Mesenchymal stem cell (in vitro differentiated cells and primary cell): Measurements from ENCODE around the gene PLXNC1.

Source experiments
- DNase-seq: peaks from one replicate; pipeline ENCODE4 v3.0.0-alpha.2; 2013
- H2AFZ ChIP-seq: one replicate; pipeline ENCODE4 v1.6.1; 2013; ENCODE audit warnings: low read depth, mild to moderate bottlenecking, control low read depth, inconsistent platforms, low read length, moderate library complexity
- H2AK5ac ChIP-seq: 2 replicates; pipeline ENCODE4 v1.6.1; 2013; ENCODE audit warnings: low read length, moderate library complexity, mild to moderate bottlenecking, inconsistent platforms; ENCODE audit not compliant: severe bottlenecking
- H2BK120ac ChIP-seq: one replicate; pipeline ENCODE4 v1.6.1; 2013; ENCODE audit warnings: low read depth, mild to moderate bottlenecking, inconsistent platforms, low read length, moderate library complexity
- H2BK12ac ChIP-seq, 2 experiments: one replicate each; pipeline ENCODE4 v1.6.1; 2013; ENCODE audit warnings: inconsistent platforms in 2 of 2, low read length in 2 of 2, mild to moderate bottlenecking in 2 of 2, moderate library complexity in 2 of 2, control low read depth in 1 of 2
- H2BK15ac ChIP-seq: one replicate; pipeline ENCODE4 v1.6.1; 2013; ENCODE audit warnings: mild to moderate bottlenecking, low read depth, inconsistent platforms; ENCODE audit not compliant: poor library complexity, severe bottlenecking
- H2BK5ac ChIP-seq: 2 replicates; pipeline ENCODE4 v1.6.1; 2013; ENCODE audit warnings: low read depth, mild to moderate bottlenecking, low read length, control low read depth, inconsistent platforms; ENCODE audit not compliant: poor library complexity, severe bottlenecking
- H3K14ac ChIP-seq, 2 experiments: one replicate each; pipeline ENCODE4 v1.6.1; 2013; ENCODE audit warnings: inconsistent platforms in 2 of 2, low read length in 2 of 2, control low read depth in 1 of 2, mild to moderate bottlenecking in 1 of 2, moderate library complexity in 1 of 2
- H3K18ac ChIP-seq, 2 experiments: one replicate each; pipeline ENCODE4 v1.6.1; 2013; ENCODE audit warnings: inconsistent platforms in 2 of 2, low read length in 2 of 2, control low read depth in 1 of 2, low read depth in 1 of 2, mild to moderate bottlenecking in 1 of 2
- H3K23ac ChIP-seq, 2 experiments: one replicate each; pipeline ENCODE4 v1.6.1; 2013; ENCODE audit warnings: inconsistent platforms in 2 of 2, low read length in 2 of 2, mild to moderate bottlenecking in 2 of 2, moderate library complexity in 2 of 2, control low read depth in 1 of 2
- H3K27ac ChIP-seq: 2 replicates; pipeline ENCODE4 v1.5.1; 2013; ENCODE audit warnings: mild to moderate bottlenecking, moderate library complexity, low read length, control low read depth, inconsistent platforms; ENCODE audit not compliant: poor library complexity, severe bottlenecking
- H3K27me3 ChIP-seq, 2 experiments: 2 replicates each; pipeline versions ENCODE4 v1.6.1 to v1.7.0; 2013; ENCODE audit warnings: low read length in 2 of 2, mild to moderate bottlenecking in 2 of 2, moderate library complexity in 2 of 2, control low read depth in 1 of 2, inconsistent platforms in 1 of 2; ENCODE audit not compliant: control insufficient read depth in 1 of 2, insufficient read depth in 1 of 2
- H3K36me3 ChIP-seq, 2 experiments: 2 replicates each; pipeline versions ENCODE4 v1.6.1 to v1.7.0; 2013; ENCODE audit warnings: low read length in 2 of 2, control low read depth in 1 of 2, inconsistent platforms in 1 of 2, low read depth in 1 of 2, mild to moderate bottlenecking in 1 of 2; ENCODE audit not compliant: insufficient read depth in 2 of 2, control insufficient read depth in 1 of 2
- H3K4ac ChIP-seq, 2 experiments: one replicate each; pipeline ENCODE4 v1.6.1; 2013; ENCODE audit warnings: inconsistent platforms in 2 of 2, low read length in 2 of 2, mild to moderate bottlenecking in 2 of 2, moderate library complexity in 2 of 2, control low read depth in 1 of 2, low read depth in 1 of 2
- H3K4me1 ChIP-seq: 2 replicates; pipeline ENCODE4 v1.6.1; 2013; ENCODE audit warnings: low read depth, low read length, control low read depth; ENCODE audit not compliant: control insufficient read depth, insufficient read depth
- H3K4me2 ChIP-seq: 2 replicates; pipeline ENCODE4 v1.6.1; 2013; ENCODE audit warnings: low read length, mild to moderate bottlenecking, inconsistent platforms; ENCODE audit not compliant: poor library complexity, severe bottlenecking
- H3K4me3 ChIP-seq, 2 experiments: 2 replicates each; pipeline versions ENCODE4 v1.5.1 to v1.7.0; 2013; ENCODE audit warnings: low read length in 2 of 2, mild to moderate bottlenecking in 2 of 2, control low read depth in 1 of 2, low read depth in 1 of 2; ENCODE audit not compliant: insufficient read depth in 1 of 2
- H3K79me1 ChIP-seq: replicated peaks from 2 replicates; pipeline ENCODE4 v1.6.1; 2013; ENCODE audit warnings: mild to moderate bottlenecking, control low read depth, low read length, inconsistent platforms; ENCODE audit not compliant: poor library complexity, severe bottlenecking
- H3K9ac ChIP-seq: 2 replicates; pipeline ENCODE4 v1.7.0; 2013; ENCODE audit warnings: mild to moderate bottlenecking, low read length, moderate library complexity
- H3K9me3 ChIP-seq: 2 replicates; pipeline ENCODE4 v1.7.0; 2013; ENCODE audit warnings: mild to moderate bottlenecking, low read length; ENCODE audit not compliant: control insufficient read depth
- H4K8ac ChIP-seq: one replicate; pipeline ENCODE4 v1.6.1; 2013; ENCODE audit warnings: inconsistent platforms, mild to moderate bottlenecking, low read length, moderate library complexity
- H4K91ac ChIP-seq: one replicate; pipeline ENCODE4 v1.6.1; 2013; ENCODE audit warnings: mild to moderate bottlenecking, low read length, inconsistent platforms
- WGBS: methylation state at CpG from one replicate; pipeline ENCODE4 v1.1.7; 2013; ENCODE audit warnings: mixed read lengths; 5-methylcytosine and 5-hydroxymethylcytosine counted together

Gene PLXNC1

DNA sequence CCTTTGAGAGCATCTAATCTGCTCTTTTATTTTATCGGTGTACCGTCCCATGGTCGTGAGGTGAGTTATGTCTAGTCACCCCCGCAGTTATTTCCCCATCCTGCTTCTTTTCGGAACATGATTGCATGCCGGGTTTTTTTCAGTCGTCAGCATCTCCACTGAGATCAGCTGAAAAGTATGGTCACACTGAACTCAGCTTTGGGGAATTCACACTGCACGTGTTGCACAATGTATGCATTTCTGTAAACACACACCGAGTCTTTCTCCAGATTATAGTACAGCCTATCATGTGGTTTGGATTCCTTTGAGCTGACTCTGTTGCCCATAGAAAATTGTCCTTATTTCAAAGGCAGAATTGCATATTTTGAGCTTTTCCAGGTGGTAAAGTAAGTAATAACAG lies 24.6 kb downstream of the PLXNC1 start:
- Histone ChIP-seq H2BK5ac (no peak overlapping the region), H3K9me3 (peaks cover 3% of the 10 kb centered on the region), H2AFZ (no peak overlapping the region), H3K4me3 (no peak overlapping the region), H4K91ac (no peak overlapping the region), H3K79me1 (no peaks in the 10 kb centered on the region), H2BK15ac (no peak overlapping the region), H3K9ac (no peak overlapping the region), H2BK120ac (no peak overlapping the region), H3K14ac (no peak overlapping the region), H4K8ac (no peak overlapping the region), H3K36me3 (no peaks in the 10 kb centered on the region), H3K27ac (peak overlapping the region; percentile 24), H3K4ac (no peak overlapping the region), H2AK5ac (no peak overlapping the region), H2BK12ac (no peak overlapping the region), H3K23ac (no peak overlapping the region), H3K4me2 (peak overlapping the region; percentile 36), H3K27me3 (peaks cover 0 to 8% of the 10 kb centered on the region in 2 experiments), H3K4me1 (peaks cover 4% of the 10 kb centered on the region), H3K18ac (no peak overlapping the region)
- DNase-seq, result peak; percentile 99
- 2% methylated on average over 9 of the region's 9 CpGs for WGBS

DNA sequence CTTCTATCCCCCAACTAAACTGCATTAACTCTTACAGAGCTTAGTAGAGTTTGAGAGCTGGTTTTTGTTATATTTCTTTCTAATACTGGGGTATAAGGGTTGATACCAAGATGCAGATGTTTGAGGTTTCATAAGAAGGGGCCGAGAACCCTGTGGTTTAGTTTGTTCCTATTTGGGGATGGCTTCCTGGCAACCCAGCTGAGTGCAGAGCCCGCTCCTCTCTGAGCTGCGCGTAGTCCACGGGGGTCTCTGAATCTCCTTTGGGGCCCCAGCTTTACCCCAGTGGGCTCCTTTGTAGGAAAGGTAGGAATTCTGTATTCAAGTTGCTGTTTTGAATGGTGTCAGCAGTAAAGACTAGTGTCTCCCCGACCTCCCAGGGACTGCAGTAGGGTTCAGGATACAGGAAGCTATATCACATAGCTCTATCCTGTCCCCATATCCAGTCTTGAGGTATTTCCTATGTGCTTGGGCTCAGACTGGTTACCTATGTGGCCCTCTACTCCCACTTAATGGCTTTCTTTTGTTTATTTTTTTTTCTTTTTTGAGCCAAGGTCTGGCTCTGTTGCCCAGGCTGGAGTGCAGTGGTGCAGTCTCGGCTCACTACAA lies 25.4 kb downstream of the PLXNC1 start:
- no peak overlapping the region for H3K9ac ChIP-seq
- H3K36me3 ChIP-seq, result no peaks in the 10 kb centered on the region
- H2BK15ac ChIP-seq, result no peak overlapping the region
- no peak overlapping the region for H2BK5ac ChIP-seq
- no peak overlapping the region for H2AFZ ChIP-seq
- peak overlapping the region; percentile 60 to 91 for H3K18ac ChIP-seq
- H3K27me3 ChIP-seq, result no peaks in the 10 kb centered on the region
- H3K23ac ChIP-seq, result no peak overlapping the region
- H3K79me1 ChIP-seq, result no peaks in the 10 kb centered on the region
- H3K27ac ChIP-seq, result no peak overlapping the region
- peak overlapping the region; percentile 61 for H4K8ac ChIP-seq
- peak overlapping the region in 1 of 2 experiments; percentile 15 for H3K14ac ChIP-seq
- peaks cover 9% of the 10 kb centered on the region for H3K9me3 ChIP-seq
- H3K4me1 ChIP-seq, result peaks cover 4% of the 10 kb centered on the region
- peak overlapping the region; percentile 82 for H4K91ac ChIP-seq
- no peak overlapping the region for H3K4me2 ChIP-seq
- peak overlapping the region; percentile 89 to 92 for H2BK12ac ChIP-seq
- H3K4me3 ChIP-seq, result no peak overlapping the region
- peak; percentile 28 for DNase-seq
- WGBS, result 73% methylated on average over 7 of the region's 7 CpGs
- H2BK120ac ChIP-seq, result peak overlapping the region; percentile 78
- H3K4ac ChIP-seq, result peak overlapping the region in 1 of 2 experiments; percentile 83
- no peak overlapping the region for H2AK5ac ChIP-seq

DNA sequence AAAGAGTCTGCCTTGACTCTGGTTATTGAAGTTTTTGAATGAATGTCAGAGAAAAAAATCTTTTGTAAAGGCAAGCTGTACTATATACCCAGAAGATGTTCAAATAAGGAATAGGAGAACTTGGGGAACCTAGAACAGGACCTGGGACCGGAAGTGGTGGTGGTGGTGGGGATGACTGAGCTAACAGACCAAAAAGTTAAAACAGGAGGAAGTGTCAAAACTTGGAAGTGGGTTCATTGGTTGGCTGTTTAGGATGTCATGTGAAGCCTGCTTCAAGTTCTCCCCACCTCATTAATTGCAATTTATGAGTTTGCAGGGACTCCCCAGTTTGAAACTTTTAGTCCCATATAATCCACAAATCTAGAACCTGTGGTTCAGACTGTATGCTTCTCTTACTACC lies 26.2 kb downstream of the PLXNC1 start:
- H3K27me3 ChIP-seq, result no peaks in the 10 kb centered on the region
- H3K4me1 ChIP-seq, result peaks cover 4% of the 10 kb centered on the region
- H4K91ac ChIP-seq, result no peak overlapping the region
- H3K9ac ChIP-seq, result no peak overlapping the region
- H2BK12ac ChIP-seq, result peak overlapping the region in 1 of 2 experiments; percentile 6
- no peak overlapping the region for H4K8ac ChIP-seq
- no peak overlapping the region for H3K4me3 ChIP-seq
- H3K36me3 ChIP-seq, result no peaks in the 10 kb centered on the region
- H2BK15ac ChIP-seq, result no peak overlapping the region
- H3K4ac ChIP-seq, result peak overlapping the region in 1 of 2 experiments; percentile 33
- no peak overlapping the region for H3K4me2 ChIP-seq
- H3K79me1 ChIP-seq, result no peaks in the 10 kb centered on the region
- no peak overlapping the region for H3K14ac ChIP-seq
- no peak overlapping the region for H2BK5ac ChIP-seq
- H3K18ac ChIP-seq, result no peak overlapping the region
- no peak for DNase-seq
- no peak overlapping the region for H3K23ac ChIP-seq
- 88% methylated on average over 1 of the region's 1 CpG for WGBS
- no peak overlapping the region for H2AK5ac ChIP-seq
- no peak overlapping the region for H3K27ac ChIP-seq
- H3K9me3 ChIP-seq, result peaks cover 9% of the 10 kb centered on the region
- H2AFZ ChIP-seq, result no peak overlapping the region
- no peak overlapping the region for H2BK120ac ChIP-seq

DNA sequence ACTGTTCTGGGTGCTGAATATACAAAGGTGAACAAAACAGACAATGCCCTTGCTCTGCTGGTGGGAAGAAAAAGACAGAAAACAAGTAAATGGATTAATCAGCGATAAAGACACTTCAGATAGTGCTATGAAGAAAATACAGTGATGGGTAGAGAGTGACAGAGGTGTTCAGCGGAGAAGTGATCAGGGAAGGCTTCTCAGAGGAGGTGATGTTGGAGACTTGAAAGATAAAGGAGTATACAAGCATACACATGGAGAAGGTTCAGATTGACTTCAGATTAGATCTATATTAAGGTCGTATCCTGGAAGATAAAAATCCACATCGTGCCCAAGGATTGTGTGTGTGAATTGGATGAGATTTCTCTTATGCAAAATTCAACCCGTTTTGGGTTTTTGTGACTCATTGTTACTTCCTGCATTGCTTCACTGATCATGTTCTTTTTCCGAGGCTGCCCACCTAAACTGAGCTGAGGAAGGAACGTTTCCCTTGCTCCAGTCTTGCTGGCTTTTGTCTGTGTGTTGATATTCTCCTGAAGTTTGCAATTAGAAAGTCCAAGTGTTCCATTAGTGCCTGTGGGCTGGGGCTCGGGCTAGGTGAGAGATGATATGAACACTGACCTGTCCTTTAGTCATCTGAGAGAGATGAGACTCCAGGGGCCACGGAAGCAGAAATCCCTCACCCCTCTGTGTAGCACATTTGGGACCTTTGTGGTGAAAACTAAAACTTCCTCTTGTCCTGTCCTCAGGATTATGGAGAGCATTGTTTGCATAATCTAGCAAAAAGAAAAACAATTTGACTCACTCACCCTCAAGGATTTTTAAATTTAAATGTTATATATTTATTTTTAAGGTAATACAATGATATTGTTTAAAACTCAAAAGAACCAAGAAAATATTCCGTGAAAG lies 27.6 kb downstream of the PLXNC1 start:
- Histone ChIP-seq H3K4me1 (peaks cover 4% of the 10 kb centered on the region), H2BK15ac (no peak overlapping the region), H2BK120ac (no peak overlapping the region), H3K9ac (peak overlapping the region; percentile 24), H2BK5ac (no peak overlapping the region), H4K91ac (no peak overlapping the region), H4K8ac (peak overlapping the region; percentile 31), H2BK12ac (peak overlapping the region in 1 of 2 experiments; percentile 44), H2AFZ (no peak overlapping the region), H3K27me3 (no peaks in the 10 kb centered on the region), H2AK5ac (no peak overlapping the region), H3K27ac (no peak overlapping the region), H3K4me3 (no peak overlapping the region), H3K14ac (no peak overlapping the region), H3K9me3 (peaks cover 9% of the 10 kb centered on the region), H3K79me1 (no peaks in the 10 kb centered on the region), H3K4me2 (no peak overlapping the region), H3K4ac (peak overlapping the region in 1 of 2 experiments; percentile 58), H3K18ac (no peak overlapping the region), H3K23ac (no peak overlapping the region), H3K36me3 (no peaks in the 10 kb centered on the region)
- WGBS, result 41% methylated on average over 10 of the region's 10 CpGs
- peak; percentile 52 for DNase-seq
